Fibroblast of the aortic adventitia (primary cell): ENCODE measurements around the gene PAOX. TPM values are rescaled to one million over a fixed set of nuclear protein-coding genes. Genes with fewer than 3 reads are reported as not detected.

Experiments used
- DNase-seq: peaks from one replicate; pipeline ENCODE4 v3.0.0-alpha.2; 2010; ENCODE audit warnings: low read depth
- H3K4me3 ChIP-seq: 2 replicates; pipeline ENCODE4 v1.5.1; 2011; ENCODE audit warnings: low read depth, mild to moderate bottlenecking, control low read depth, low read length, moderate library complexity
- CTCF ChIP-seq: IDR thresholded peaks from 2 replicates; pipeline ENCODE4 v1.5.1; 2011; ENCODE audit warnings: mild to moderate bottlenecking, low read length, control low read depth, inconsistent platforms; ENCODE audit not compliant: insufficient read depth
- total RNA-seq: library from RNA; depleted of rRNA; stranded (reverse); fragments of >200 nt; gene quantifications from 2 replicates; pipeline ENCODE4 v1.2.3, GENCODE V29; 2012; ENCODE audit warnings: low replicate concordance

The PAOX gene
- total RNA-seq, 1 donor, result 4.9 TPM

GRCh38 chr10:133394801-133395221 is 15.7 kb downstream of the PAOX start:
- no peak for DNase-seq
- TF ChIP-seq CTCF, result no peak
- H3K4me3 ChIP-seq, result peak overlapping the region; percentile 90

- no peak for TF ChIP-seq CTCF
- no peak for DNase-seq
Observed at GRCh38 chr10:133396035-133396624, 17.1 kb downstream of the PAOX start.

GRCh38 chr10:133397938-133398337 is 18.9 kb downstream of the PAOX start:
- TF ChIP-seq CTCF, result no peak
- DNase-seq, result no peak
- H3K4me3 ChIP-seq, result no peak overlapping the region

More at GRCh38 chr10:133396035-133396624, 17.1 kb downstream of the PAOX start:
- H3K4me3 ChIP-seq, result no peak overlapping the region

DNA sequence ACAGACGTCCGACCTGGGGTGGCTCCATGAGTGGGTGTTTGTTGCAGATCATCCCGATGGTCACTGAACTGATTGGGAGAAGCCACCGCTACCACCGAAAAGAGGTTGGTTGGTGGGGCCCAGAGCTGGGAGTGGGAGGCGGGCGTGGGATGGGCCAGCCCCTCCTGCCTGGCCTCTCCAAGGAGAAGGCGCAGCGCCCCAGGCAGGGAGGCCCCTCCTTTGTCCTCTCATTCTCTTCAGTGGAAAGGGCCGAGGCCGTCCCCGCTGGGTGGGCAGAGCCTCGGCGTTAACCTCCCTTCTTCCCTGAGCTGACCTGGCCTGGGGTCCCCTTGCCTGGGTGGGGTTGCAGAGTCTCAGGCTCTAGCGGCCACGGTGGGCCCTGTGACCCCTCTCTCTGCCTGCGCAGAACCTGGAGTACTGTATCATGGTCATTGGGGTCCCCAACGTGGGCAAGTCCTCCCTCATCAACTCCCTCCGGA is 20.1 kb downstream of the PAOX start:
- no peak for DNase-seq
- H3K4me3 ChIP-seq, result no peak overlapping the region
- no peak for TF ChIP-seq CTCF

DNA sequence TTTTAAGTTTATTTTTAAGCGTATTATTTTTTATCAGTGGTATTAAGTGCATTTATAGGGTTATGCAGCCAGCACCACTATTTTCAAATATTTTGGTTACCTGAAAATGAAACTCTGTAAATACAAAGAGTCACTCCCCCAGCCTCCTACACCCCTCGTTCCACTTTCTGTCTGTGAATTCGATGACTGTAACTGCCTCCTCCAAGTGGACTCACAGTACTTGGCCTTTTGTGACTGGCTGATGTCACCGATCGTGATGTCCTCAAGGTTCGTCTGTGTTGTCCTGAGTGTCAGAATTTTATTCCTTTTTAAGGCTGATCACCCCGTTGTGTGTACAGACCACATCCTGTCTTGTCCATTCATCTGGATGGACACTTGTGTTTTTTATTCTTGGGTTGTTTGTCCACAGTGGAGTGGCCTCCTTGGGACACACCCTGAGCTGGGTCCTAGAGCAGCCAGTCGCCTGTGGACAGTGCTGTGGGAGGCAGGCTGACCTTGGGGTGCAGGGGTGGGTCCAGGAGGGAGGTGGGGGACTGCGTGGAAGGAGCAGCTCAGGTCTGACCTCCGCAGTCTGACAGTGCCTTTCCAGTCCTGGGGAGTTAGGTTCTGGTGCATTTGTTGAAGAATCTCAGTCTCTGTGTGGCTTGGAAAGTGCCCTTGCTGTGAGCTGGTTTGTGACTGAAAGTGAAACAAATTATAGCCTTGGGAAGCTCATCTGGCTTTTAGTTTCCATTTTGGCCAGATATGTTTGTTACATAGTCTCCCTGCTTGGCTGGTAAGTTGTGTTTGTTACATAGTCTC is 21.8 kb downstream of the PAOX start:
- TF ChIP-seq CTCF, result no peak
- no peak for DNase-seq
- H3K4me3 ChIP-seq, result no peak overlapping the region

GRCh38 chr10:133401500-133401899 is 22.4 kb downstream of the PAOX start:
- TF ChIP-seq CTCF, result no peak
- H3K4me3 ChIP-seq, result no peak overlapping the region
- no peak for DNase-seq
